C4-2B (cell line): ENCODE results near the gene CNPPD1.

Source experiments
- ZFX ChIP-seq: fragments of 450-650 bp; IDR thresholded peaks from 2 replicates; pipeline ENCODE4 v1.6.1; 2017
- TF ChIP-seq, protein P1 (sequence below): fragments of 450-650 bp; conservative IDR thresholded peaks from 2 replicates; pipeline ENCODE4 v1.5.1; 2017; ENCODE audit warnings: mild to moderate bottlenecking

DNA sequence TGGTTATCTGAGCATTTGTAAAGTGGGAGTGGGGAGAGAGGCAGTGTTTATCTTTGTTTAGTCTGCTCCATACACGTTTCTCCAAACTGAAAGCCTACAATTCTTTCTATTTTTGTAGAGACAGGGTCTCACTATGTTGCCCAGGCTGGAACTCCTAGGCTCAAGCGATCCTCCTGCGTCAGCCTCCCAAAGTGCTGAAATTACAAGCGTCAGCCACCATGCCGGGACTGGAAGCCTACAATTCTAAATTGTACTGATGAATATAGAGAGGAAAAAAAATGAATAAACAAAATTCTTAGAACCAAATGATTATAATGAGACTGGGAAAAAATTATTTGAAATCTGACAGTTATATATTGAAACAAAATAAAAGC lies 28.4 kb upstream of the CNPPD1 start:
- TF ChIP-seq, protein P1, sequence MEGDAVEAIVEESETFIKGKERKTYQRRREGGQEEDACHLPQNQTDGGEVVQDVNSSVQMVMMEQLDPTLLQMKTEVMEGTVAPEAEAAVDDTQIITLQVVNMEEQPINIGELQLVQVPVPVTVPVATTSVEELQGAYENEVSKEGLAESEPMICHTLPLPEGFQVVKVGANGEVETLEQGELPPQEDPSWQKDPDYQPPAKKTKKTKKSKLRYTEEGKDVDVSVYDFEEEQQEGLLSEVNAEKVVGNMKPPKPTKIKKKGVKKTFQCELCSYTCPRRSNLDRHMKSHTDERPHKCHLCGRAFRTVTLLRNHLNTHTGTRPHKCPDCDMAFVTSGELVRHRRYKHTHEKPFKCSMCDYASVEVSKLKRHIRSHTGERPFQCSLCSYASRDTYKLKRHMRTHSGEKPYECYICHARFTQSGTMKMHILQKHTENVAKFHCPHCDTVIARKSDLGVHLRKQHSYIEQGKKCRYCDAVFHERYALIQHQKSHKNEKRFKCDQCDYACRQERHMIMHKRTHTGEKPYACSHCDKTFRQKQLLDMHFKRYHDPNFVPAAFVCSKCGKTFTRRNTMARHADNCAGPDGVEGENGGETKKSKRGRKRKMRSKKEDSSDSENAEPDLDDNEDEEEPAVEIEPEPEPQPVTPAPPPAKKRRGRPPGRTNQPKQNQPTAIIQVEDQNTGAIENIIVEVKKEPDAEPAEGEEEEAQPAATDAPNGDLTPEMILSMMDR, result no peak
- no peak for TF ChIP-seq ZFX
